ENCODE data around the gene SIRT7.

Gene SIRT7

GRCh38 chr17:81921996-81922565 is 4.1 kb upstream of the SIRT7 start:
- Histone ChIP-seq H3K27ac (ENCODE audit: low read depth, low read length) (no peak overlapping the region), H3K4me1 (ENCODE audit: control insufficient read depth in 1 of 2, insufficient read depth in 2 of 2, low read length in 2 of 2) (peaks cover 34 to 35% of the 10 kb centered on the region in 2 experiments), H3K4ac (ENCODE audit: low read depth, low read length) (peak overlapping the region; percentile 80), H3K4me2 (ENCODE audit: low read length) (no peak overlapping the region), H2AK5ac (ENCODE audit: low read length) (peak overlapping the region; percentile 30), H3K9me3 (ENCODE audit: insufficient read depth, low read depth, low read length) (peaks cover 2% of the 10 kb centered on the region), H3K79me1 (ENCODE audit: low read length) (peaks cover 27% of the 10 kb centered on the region), H4K8ac (ENCODE audit: low read depth, low read length) (no peak overlapping the region), H3K79me2 (ENCODE audit: control insufficient read depth, insufficient read depth, low read length, poor library complexity) (peaks cover 42% of the 10 kb centered on the region), H4K12ac (ENCODE audit: low read depth, low read length) (peak overlapping the region; percentile 39), H2BK12ac (ENCODE audit: low read length) (no peak overlapping the region), H3K9ac (ENCODE audit: low read length) (no peak overlapping the region), H2BK5ac (ENCODE audit: low read depth, low read length, poor library complexity) (no peak overlapping the region), H2BK120ac (ENCODE audit: insufficient read depth, low read length, poor library complexity) (no peak overlapping the region), H3K23ac (ENCODE audit: low read length) (no peak overlapping the region), H3K4me3 (ENCODE audit: low read depth, low read length) (no peak overlapping the region), H3K27me3 (ENCODE audit: insufficient read depth, low read length) (no peaks in the 10 kb centered on the region), H3K36me3 (ENCODE audit: control insufficient read depth in 1 of 2, insufficient read depth in 2 of 2, low read length in 2 of 2) (peaks cover 36 to 38% of the 10 kb centered on the region in 2 experiments), H4K91ac (ENCODE audit: low read depth, low read length) (peak overlapping the region; percentile 34), H2AFZ (ENCODE audit: insufficient read depth, low read length, poor library complexity) (no peak overlapping the region), H3K14ac (ENCODE audit: low read length) (no peak overlapping the region), H3K18ac (ENCODE audit: low read length) (peak overlapping the region; percentile 6)
- no peak for DNase-seq
- WGBS (ENCODE audit: extremely low coverage, insufficient coverage, insufficient read length) = no CpG with 5 or more reads among the region's 23 CpGs

GRCh38 chr17:81921537-81921862 is 3.5 kb upstream of the SIRT7 start:
- Histone ChIP-seq H2AFZ (ENCODE audit: insufficient read depth, low read length, poor library complexity) (no peak overlapping the region), H3K4me2 (ENCODE audit: low read length) (no peak overlapping the region), H3K36me3 (ENCODE audit: control insufficient read depth in 1 of 2, insufficient read depth in 2 of 2, low read length in 2 of 2) (peaks cover 36 to 38% of the 10 kb centered on the region in 2 experiments), H3K4me3 (ENCODE audit: low read depth, low read length) (no peak overlapping the region), H3K14ac (ENCODE audit: low read length) (no peak overlapping the region), H2AK5ac (ENCODE audit: low read length) (no peak overlapping the region), H3K27ac (ENCODE audit: low read depth, low read length) (no peak overlapping the region), H3K27me3 (ENCODE audit: insufficient read depth, low read length) (no peaks in the 10 kb centered on the region), H3K4ac (ENCODE audit: low read depth, low read length) (no peak overlapping the region), H3K23ac (ENCODE audit: low read length) (no peak overlapping the region), H2BK12ac (ENCODE audit: low read length) (no peak overlapping the region), H2BK5ac (ENCODE audit: low read depth, low read length, poor library complexity) (no peak overlapping the region), H4K12ac (ENCODE audit: low read depth, low read length) (no peak overlapping the region), H4K91ac (ENCODE audit: low read depth, low read length) (no peak overlapping the region), H4K8ac (ENCODE audit: low read depth, low read length) (no peak overlapping the region), H3K9ac (ENCODE audit: low read length) (no peak overlapping the region), H3K4me1 (ENCODE audit: control insufficient read depth in 1 of 2, insufficient read depth in 2 of 2, low read length in 2 of 2) (peaks cover 35 to 36% of the 10 kb centered on the region in 2 experiments), H3K79me1 (ENCODE audit: low read length) (peaks cover 21% of the 10 kb centered on the region), H3K9me3 (ENCODE audit: insufficient read depth, low read depth, low read length) (peaks cover 2% of the 10 kb centered on the region), H2BK120ac (ENCODE audit: insufficient read depth, low read length, poor library complexity) (no peak overlapping the region), H3K18ac (ENCODE audit: low read length) (no peak overlapping the region), H3K79me2 (ENCODE audit: control insufficient read depth, insufficient read depth, low read length, poor library complexity) (peaks cover 38% of the 10 kb centered on the region)
- DNase-seq = no peak
- WGBS (ENCODE audit: extremely low coverage, insufficient coverage, insufficient read length) = no CpG with 5 or more reads among the region's 3 CpGs

GRCh38 chr17:81920612-81921536 is 2.9 kb upstream of the SIRT7 start:
- Histone ChIP-seq H3K79me1 (ENCODE audit: low read length) (peaks cover 17% of the 10 kb centered on the region), H3K23ac (ENCODE audit: low read length) (no peak overlapping the region), H2BK5ac (ENCODE audit: low read depth, low read length, poor library complexity) (no peak overlapping the region), H3K9ac (ENCODE audit: low read length) (no peak overlapping the region), H3K14ac (ENCODE audit: low read length) (no peak overlapping the region), H4K91ac (ENCODE audit: low read depth, low read length) (no peak overlapping the region), H3K9me3 (ENCODE audit: insufficient read depth, low read depth, low read length) (peaks cover 2% of the 10 kb centered on the region), H3K4ac (ENCODE audit: low read depth, low read length) (peak overlapping the region; percentile 25), H3K4me3 (ENCODE audit: low read depth, low read length) (no peak overlapping the region), H3K4me2 (ENCODE audit: low read length) (no peak overlapping the region), H2BK12ac (ENCODE audit: low read length) (no peak overlapping the region), H3K79me2 (ENCODE audit: control insufficient read depth, insufficient read depth, low read length, poor library complexity) (peaks cover 34% of the 10 kb centered on the region), H2AFZ (ENCODE audit: insufficient read depth, low read length, poor library complexity) (no peak overlapping the region), H2BK120ac (ENCODE audit: insufficient read depth, low read length, poor library complexity) (no peak overlapping the region), H3K36me3 (ENCODE audit: control insufficient read depth in 1 of 2, insufficient read depth in 2 of 2, low read length in 2 of 2) (peaks cover 37 to 41% of the 10 kb centered on the region in 2 experiments), H3K27ac (ENCODE audit: low read depth, low read length) (no peak overlapping the region), H4K12ac (ENCODE audit: low read depth, low read length) (no peak overlapping the region), H2AK5ac (ENCODE audit: low read length) (no peak overlapping the region), H3K4me1 (ENCODE audit: control insufficient read depth in 1 of 2, insufficient read depth in 2 of 2, low read length in 2 of 2) (peaks cover 31% of the 10 kb centered on the region in 2 experiments), H4K8ac (ENCODE audit: low read depth, low read length) (no peak overlapping the region), H3K27me3 (ENCODE audit: insufficient read depth, low read length) (no peaks in the 10 kb centered on the region), H3K18ac (ENCODE audit: low read length) (no peak overlapping the region)
- no peak for DNase-seq
- no CpG with 5 or more reads among the region's 33 CpGs for WGBS (ENCODE audit: extremely low coverage, insufficient coverage, insufficient read length)

GRCh38 chr17:81918832-81919545 is 1.0 kb upstream of the SIRT7 start:
- Histone ChIP-seq H4K91ac (ENCODE audit: low read depth, low read length) (no peak overlapping the region), H3K79me2 (ENCODE audit: control insufficient read depth, insufficient read depth, low read length, poor library complexity) (peaks cover 19% of the 10 kb centered on the region), H3K23ac (ENCODE audit: low read length) (no peak overlapping the region), H3K4me1 (ENCODE audit: control insufficient read depth in 1 of 2, insufficient read depth in 2 of 2, low read length in 2 of 2) (peaks cover 16% of the 10 kb centered on the region in 2 experiments), H3K27ac (ENCODE audit: low read depth, low read length) (no peak overlapping the region), H2BK5ac (ENCODE audit: low read depth, low read length, poor library complexity) (no peak overlapping the region), H3K9ac (ENCODE audit: low read length) (no peak overlapping the region), H3K27me3 (ENCODE audit: insufficient read depth, low read length) (no peaks in the 10 kb centered on the region), H3K36me3 (ENCODE audit: control insufficient read depth in 1 of 2, insufficient read depth in 2 of 2, low read length in 2 of 2) (peaks cover 56 to 60% of the 10 kb centered on the region in 2 experiments), H2BK120ac (ENCODE audit: insufficient read depth, low read length, poor library complexity) (no peak overlapping the region), H3K79me1 (ENCODE audit: low read length) (peaks cover 16% of the 10 kb centered on the region), H3K9me3 (ENCODE audit: insufficient read depth, low read depth, low read length) (peaks cover 2% of the 10 kb centered on the region), H2AK5ac (ENCODE audit: low read length) (no peak overlapping the region), H4K12ac (ENCODE audit: low read depth, low read length) (no peak overlapping the region), H4K8ac (ENCODE audit: low read depth, low read length) (no peak overlapping the region), H3K4ac (ENCODE audit: low read depth, low read length) (no peak overlapping the region), H3K4me2 (ENCODE audit: low read length) (no peak overlapping the region), H2AFZ (ENCODE audit: insufficient read depth, low read length, poor library complexity) (no peak overlapping the region), H2BK12ac (ENCODE audit: low read length) (no peak overlapping the region), H3K14ac (ENCODE audit: low read length) (no peak overlapping the region), H3K18ac (ENCODE audit: low read length) (no peak overlapping the region), H3K4me3 (ENCODE audit: low read depth, low read length) (no peak overlapping the region)
- no CpG with 5 or more reads among the region's 15 CpGs for WGBS (ENCODE audit: extremely low coverage, insufficient coverage, insufficient read length)
- DNase-seq = no peak
